PC-3 (cell line): ENCODE results near the gene FERD3L.

ENCODE experiments used
- EZH2phosphoT487 ChIP-seq: fragments of 300-600 bp; sonication (generic); IDR thresholded peaks from 2 replicates; pipeline ENCODE4 v1.6.1; 2018; ENCODE audit warnings: mild to moderate bottlenecking, antibody characterized with exemption, low read length, borderline replicate concordance
- TF ChIP-seq, protein P1 (sequence below): fragments of 300-600 bp; sonication (generic); conservative IDR thresholded peaks from 2 replicates; pipeline ENCODE4 v1.5.1; 2017; ENCODE audit warnings: antibody characterized with exemption, low read depth, mild to moderate bottlenecking, low read length

- TF ChIP-seq EZH2phosphoT487, result no peak
- TF ChIP-seq, protein P1, sequence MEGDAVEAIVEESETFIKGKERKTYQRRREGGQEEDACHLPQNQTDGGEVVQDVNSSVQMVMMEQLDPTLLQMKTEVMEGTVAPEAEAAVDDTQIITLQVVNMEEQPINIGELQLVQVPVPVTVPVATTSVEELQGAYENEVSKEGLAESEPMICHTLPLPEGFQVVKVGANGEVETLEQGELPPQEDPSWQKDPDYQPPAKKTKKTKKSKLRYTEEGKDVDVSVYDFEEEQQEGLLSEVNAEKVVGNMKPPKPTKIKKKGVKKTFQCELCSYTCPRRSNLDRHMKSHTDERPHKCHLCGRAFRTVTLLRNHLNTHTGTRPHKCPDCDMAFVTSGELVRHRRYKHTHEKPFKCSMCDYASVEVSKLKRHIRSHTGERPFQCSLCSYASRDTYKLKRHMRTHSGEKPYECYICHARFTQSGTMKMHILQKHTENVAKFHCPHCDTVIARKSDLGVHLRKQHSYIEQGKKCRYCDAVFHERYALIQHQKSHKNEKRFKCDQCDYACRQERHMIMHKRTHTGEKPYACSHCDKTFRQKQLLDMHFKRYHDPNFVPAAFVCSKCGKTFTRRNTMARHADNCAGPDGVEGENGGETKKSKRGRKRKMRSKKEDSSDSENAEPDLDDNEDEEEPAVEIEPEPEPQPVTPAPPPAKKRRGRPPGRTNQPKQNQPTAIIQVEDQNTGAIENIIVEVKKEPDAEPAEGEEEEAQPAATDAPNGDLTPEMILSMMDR, result no peak
Observed at GRCh38 chr7:19116121-19117090, 28.8 kb downstream of the FERD3L start.
